Middle frontal gyrus (tissue), 1 donor: Measurements from ENCODE around the gene MTM1.

Experiments used
- DNase-seq: peaks from one replicate; pipeline ENCODE4 v3.0.0-alpha.2; 2015; ENCODE audit warnings: low spot score; ENCODE audit errors: extremely low spot score

Gene MTM1

GRCh38 chrX:150663073-150663472, 94.7 kb downstream of the MTM1 start:
- no peak for DNase-seq

DNA sequence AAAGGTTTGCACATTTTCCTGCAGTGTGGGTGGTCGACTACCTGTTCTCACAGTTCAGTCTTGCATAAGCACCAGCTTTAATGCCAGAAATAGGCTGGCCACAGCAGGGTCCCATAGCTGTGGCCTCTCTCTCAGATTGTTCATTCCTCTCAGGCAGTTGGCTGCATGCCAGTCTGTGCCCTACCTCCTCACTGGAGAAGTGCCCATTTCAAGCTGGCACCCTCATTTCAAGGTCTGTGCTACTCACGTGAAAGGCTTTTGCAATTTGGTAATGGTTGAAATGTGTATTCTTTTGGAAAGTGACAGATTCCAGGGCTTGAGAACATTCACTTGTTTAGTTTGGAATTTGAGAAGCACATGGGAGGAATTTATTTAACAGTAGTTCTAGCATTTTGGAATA, 95.9 kb downstream of the MTM1 start:
- DNase-seq, result no peak

DNA sequence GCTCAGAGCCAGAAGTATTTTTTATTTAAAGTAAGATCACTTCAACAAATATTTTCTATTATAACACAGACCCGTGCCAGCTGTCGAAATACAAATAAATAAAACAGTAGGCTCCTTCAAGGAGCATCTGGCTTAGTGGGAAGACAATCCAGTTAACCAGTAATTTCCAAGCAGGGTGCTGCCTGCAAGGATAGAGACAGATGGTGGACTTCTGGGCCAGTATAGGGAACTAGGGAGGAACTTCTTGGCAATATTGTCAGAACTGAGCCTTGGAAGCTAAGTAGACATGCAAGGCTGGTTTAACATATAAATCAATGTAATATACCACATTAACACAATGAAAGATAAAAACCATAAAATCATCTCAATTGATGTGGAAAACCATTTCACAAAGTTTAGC, 107.8 kb downstream of the MTM1 start:
- no peak for DNase-seq

GRCh38 chrX:150680974-150681373, 112.6 kb downstream of the MTM1 start:
- no peak for DNase-seq

DNA sequence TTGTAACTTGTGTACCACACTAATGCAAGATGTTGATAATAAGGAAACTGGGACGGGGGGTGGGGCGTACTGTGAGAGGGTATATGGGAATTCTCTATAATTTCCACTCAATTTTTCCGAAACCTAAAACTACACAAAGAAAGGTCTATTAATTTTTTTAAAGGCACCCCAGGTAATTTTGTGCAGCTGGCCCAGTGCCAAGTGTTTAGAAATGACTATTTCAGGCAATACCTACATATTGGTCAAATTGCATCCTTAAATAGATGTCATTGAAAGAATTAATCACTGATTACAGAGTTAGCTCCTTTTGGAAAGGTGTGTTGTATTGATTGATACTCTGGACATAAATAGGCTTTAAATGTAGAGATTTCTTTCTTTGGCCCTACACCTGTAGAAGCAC, 114.7 kb downstream of the MTM1 start:
- no peak for DNase-seq

DNA sequence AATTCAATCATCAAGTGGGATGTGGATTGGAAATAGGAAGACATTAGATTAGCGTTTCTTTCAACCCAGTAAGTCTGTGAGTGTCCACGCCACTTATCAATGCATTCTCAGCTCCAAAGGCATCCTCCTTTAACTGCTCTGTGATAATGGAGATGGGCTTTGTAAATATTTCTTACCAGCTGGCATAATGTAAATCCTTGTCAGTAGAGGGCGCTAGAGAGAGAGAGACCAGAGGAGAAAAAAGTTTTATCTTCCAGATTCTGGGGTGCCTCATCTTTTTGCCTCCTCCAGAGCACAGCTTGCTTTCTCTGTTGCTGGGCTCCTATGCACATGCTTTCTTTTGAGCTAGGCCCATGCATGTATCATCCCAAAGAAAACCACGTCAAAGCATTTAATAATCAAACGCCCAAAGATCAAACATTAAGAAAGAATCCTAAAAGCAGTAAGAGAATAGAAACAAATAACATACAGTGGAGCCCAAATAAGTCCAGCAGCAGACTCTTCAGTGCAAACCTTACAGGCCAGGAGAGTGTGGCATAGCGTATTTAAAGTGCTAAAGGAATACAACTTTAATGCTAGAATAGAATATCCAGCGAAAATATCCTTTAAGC, 115.2 kb downstream of the MTM1 start:
- DNase-seq, result no peak

DNA sequence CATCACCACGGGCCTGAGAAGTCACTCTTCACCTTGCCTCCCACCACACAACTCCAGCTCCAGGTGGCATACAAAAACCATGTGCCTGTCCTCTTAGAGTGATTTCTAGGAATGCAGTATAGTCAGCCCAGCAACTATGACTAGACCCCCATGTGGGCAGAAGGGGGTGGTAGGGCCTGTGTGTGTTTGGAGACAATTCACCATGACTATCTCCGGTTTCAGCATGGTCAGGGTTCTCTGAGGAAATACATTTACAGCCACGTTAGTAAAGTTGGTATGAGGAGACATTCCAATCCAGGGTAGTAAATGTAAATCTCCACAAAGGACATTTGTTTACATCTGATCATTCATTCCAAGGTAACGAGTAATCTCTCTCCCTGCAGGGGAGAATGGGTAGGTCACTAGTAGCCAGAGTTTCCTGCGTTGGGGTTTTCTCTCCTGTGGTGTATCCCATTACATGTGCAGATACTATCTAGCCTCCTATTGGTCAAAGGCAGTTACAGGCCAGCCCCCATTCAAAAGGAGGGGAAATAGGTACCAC, 120.6 kb downstream of the MTM1 start:
- no peak for DNase-seq

- no peak for DNase-seq
These were observed 121.7 kb downstream of the MTM1 start for GRCh38 chrX:150690126-150690525.

- no peak for DNase-seq
These were observed 123.9 kb downstream of the MTM1 start for GRCh38 chrX:150692296-150692695.

DNA sequence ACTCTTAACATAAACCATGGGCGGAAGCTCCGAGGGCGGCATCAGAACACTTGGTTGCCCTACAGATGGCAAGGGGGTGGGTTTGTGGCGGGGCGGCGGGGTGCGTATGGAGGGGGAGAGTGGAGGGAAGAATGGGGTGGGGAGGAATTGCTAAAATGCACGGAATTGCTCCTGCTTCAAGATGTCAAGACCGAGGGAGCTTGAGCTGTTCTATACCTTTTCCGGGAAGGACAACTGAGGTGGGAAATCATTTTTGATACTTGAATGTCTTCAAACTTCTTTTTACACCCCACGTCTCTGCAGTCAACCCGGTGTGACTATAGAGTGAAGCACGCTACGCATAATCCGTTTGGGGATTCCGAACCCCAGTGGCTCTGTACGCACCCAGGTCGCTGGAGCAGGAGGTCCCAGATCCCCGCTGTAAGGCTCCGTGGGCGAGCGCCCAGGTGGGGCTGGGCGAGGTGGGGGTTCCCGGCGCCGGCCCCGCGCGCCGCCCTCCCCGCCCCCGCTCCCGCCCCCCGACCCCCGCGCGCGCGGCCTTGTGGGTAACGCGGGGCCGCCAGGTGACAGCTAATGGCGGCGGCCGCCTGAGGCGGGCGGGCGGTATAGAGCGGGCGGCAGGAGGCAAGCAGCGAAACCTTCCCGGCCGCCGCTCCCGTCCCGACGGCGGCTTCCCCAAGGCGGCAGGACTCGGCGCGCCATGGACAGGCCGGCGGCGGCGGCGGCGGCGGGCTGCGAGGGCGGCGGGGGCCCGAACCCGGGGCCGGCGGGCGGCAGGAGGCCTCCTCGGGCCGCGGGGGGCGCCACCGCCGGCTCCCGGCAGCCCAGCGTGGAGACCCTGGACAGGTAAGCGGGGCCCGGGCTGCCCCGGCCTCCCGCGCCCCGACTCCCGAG, 124.7 kb downstream of the MTM1 start, which contains the start of gene MTMR1:
TSS of gene MTMR1 (plus strand) at position 566 of the 894 bp plus-strand sequence. CDS start at position 701, 135 bp downstream.
- no peak for DNase-seq

DNA sequence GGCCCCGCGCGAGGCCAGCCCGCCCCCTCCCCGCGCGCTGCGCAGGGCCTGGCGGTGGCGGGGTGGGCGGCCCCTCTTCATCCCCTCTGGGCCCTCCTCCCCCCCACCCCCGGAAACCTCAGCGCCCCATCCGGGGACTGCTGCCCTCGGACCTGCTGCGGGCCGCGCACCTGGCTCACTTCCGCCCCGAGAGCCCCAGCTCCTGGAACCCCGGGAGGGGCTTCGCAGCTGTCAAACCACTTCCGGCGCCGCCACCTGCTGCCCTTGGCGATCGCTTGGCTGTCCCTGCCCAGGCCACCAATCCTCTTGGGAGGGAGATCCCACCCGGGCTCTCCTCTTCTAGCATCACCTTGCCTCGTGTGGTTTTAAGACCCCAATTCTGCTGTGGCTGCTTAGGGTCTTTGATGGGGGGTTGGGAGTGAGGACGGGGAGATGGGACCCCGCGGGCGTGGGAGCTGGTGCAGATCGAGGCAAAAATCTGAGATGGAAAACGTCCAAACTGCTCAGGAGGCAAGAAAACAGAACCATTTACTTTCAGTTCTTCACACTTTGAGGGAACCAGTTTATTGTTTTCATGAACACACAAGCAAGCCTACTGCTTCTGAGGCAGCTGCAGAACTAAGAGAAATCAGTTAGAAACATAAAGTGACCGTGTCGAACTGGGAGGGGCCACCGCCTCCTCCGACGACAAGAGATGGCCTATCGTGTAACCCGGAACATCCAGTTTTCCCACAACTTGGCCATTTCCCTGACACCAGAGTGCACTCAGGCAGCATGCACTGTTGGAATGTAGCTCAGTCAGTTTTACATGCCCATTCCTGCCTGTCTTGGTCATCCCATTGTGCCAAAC, 125.5 kb downstream of the MTM1 start:
- no peak for DNase-seq

- no peak for DNase-seq
These were observed 126.5 kb downstream of the MTM1 start for GRCh38 chrX:150694738-150695410.

DNA sequence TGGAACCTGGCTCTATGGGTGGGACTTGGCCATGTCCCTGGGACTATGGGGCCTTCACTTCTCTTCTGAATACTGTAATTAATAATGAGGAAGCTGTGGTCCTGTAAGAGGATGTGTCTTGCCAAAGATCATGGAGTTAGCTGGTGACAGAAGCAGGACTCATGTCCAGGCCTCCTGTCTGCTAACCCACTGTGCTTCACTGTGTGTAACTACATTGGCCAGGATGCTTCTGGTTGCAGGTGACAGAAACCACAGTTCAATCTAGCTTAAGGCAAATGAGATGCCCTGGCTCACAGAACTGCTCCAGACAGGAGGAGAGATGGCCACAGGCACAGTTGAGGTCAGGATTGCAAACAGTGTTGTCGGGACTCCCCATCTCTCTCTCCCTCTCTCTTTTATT, 127.9 kb downstream of the MTM1 start:
- no peak for DNase-seq

DNA sequence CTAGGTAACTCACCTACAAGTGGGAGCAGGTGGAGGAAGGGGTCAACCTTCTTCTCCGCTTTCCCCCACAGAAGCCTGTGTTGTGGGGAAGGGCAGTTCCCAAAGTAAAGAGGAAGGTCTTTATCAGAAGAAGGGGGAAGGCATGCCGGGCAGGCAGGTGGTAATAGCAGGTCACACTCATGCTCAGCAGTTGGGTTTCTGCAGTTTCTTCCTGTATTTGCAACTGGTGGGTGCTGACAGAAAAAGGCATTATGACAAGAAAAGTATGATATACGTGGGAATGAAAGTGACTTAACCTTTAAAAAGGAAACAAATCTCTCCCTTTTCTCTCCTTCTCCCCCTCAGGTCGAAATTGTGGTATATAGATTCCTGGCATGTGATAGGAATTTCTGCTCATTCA, 128.4 kb downstream of the MTM1 start:
- DNase-seq, result no peak

DNA sequence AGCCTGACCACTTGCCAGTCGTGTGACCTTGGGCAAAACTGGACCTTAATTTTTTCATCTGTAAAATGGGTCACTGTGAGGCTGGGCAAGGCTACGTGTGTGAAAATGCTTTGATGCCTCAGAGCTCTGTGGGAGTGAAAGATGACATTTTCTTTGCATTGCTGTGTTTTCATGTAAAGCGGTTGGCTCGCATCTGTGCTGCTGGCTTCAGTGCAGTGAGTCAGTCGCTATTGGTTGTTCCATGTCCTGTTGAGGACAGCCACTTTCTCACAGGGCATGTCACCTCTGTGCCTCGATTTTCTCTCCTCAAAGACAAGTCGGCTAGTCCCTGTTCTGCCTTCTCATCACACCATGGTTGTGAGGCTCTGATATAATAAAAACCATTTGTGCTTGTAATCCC, 129.2 kb downstream of the MTM1 start:
- no peak for DNase-seq

DNA sequence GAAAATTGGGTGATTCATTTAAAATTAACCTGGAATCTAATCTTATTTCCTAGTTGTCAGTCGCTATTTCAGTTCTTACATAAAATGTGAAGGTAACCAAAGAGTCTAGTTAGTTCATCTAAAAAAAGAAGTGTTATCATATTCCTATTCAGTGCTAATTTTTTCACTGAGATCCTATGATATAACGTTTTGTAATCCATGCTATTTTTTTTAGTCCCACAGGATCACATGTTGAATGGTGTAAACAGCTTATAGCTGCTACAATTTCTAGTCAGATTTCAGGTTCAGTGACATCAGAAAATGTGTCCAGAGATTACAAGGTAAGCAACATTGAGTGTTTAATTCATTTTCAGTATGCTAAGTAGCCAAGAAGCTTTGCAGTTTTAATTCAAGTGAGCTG, 130.6 kb downstream of the MTM1 start:
- no peak for DNase-seq

GRCh38 chrX:150700107-150700506, 131.7 kb downstream of the MTM1 start:
- no peak for DNase-seq

GRCh38 chrX:150701377-150701776, 133.0 kb downstream of the MTM1 start:
- no peak for DNase-seq

GRCh38 chrX:150702966-150703694, 134.7 kb downstream of the MTM1 start:
- no peak for DNase-seq

- DNase-seq, result no peak
These were observed 135.2 kb downstream of the MTM1 start for GRCh38 chrX:150703695-150703974.
